Measurements from ENCODE around the gene SRGAP3.

DNA sequence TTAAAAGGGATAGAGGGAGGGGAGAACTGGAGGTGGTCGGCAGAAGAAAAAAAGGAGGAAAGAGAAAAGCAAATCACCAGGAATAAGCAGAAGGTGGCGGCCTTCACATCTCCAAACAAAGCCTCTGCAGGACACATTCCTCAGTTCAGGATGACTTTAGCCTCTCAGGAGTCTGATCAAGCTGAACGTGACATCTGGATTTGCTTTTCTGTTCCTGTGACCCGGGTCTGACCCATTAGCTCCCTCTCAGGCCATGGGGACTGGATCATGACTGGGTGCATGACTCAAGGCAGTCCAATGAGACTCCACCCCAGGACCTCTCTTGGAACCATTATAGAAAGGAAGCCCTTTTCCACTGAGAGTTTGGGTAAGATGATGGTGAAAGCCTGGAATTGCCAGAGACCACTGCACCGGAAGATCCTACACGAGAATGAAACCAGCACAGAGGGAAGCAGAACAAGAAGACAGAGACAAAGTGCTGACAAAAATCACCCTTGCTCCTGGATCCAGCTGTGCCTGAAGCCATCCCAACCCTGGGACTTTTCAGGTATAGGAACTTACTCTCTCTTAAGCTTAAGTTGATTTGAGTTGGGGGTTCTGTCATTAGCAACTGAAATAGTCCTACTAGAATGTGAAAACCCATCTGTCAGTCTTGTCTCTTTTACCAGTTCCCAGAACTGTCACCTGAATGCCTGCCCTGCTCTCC is 240.7 kb downstream of the SRGAP3 start:
- TF ChIP-seq, protein P1, sequence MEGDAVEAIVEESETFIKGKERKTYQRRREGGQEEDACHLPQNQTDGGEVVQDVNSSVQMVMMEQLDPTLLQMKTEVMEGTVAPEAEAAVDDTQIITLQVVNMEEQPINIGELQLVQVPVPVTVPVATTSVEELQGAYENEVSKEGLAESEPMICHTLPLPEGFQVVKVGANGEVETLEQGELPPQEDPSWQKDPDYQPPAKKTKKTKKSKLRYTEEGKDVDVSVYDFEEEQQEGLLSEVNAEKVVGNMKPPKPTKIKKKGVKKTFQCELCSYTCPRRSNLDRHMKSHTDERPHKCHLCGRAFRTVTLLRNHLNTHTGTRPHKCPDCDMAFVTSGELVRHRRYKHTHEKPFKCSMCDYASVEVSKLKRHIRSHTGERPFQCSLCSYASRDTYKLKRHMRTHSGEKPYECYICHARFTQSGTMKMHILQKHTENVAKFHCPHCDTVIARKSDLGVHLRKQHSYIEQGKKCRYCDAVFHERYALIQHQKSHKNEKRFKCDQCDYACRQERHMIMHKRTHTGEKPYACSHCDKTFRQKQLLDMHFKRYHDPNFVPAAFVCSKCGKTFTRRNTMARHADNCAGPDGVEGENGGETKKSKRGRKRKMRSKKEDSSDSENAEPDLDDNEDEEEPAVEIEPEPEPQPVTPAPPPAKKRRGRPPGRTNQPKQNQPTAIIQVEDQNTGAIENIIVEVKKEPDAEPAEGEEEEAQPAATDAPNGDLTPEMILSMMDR (conservative IDR thresholded peaks at IDR 0.05; ENCODE audit: low read length), result no peak
- no peak for TF ChIP-seq EZH2phosphoT487 (IDR thresholded peaks at IDR 0.05; ENCODE audit: borderline replicate concordance)

Measured in Loucy (cell line).